ENCODE measurements around the gene CRYGN. TPM values are rescaled to one million over a fixed set of nuclear protein-coding genes. Genes with fewer than 3 reads are reported as not detected.

CRYGN gene
- 1 to 10 TPM in 2 of 4 donors, under 1 TPM in 1, not detected in 1; 0.73 to 2.9 (median 2.4) TPM for total RNA-seq

GRCh38 chr7:151439855-151440798 is at the start of gene CRYGN:
CRYGN (minus strand) TSS chr7:151440141; CDS start chr7:151439917, 224 bp downstream.
- intact Hi-C loops (cut with DNase I; ENCODE audit: low total_unique reads) = no loop called here
- no peaks in the 10 kb centered on the region for H3K27me3 ChIP-seq
- peak in 1 of 2 donors; percentile 19 for DNase-seq
- peak within 1 kb of the TSS in 1 of 2 donors; percentile 12 for H3K4me3 ChIP-seq
- TF ChIP-seq CTCF (IDR thresholded peaks at IDR 0.05) (no peak), POLR2A (IDR thresholded peaks at IDR 0.05) (no peak)
- H3K4me1 ChIP-seq = peaks cover 11 to 18% of the 10 kb centered on the region in 2 donors
- no peaks in the 10 kb centered on the region for H3K9me3 ChIP-seq
- no peaks in the 10 kb centered on the region for H3K36me3 ChIP-seq
- H3K27ac ChIP-seq = peak within 1 kb of the TSS; percentile 91

GRCh38 chr7:151489498-151489897 is 49.6 kb upstream of the CRYGN start:
- DNase-seq = no peak
- H3K4me3 ChIP-seq = no peak overlapping the region
- intact Hi-C loops (cut with DNase I; ENCODE audit: low total_unique reads) = no loop called here
- H3K27me3 ChIP-seq = no peaks in the 10 kb centered on the region
- H3K27ac ChIP-seq = peak overlapping the region in 1 of 2 donors; percentile 66
- peaks cover 0 to 3% of the 10 kb centered on the region in 2 donors for H3K4me1 ChIP-seq
- no peaks in the 10 kb centered on the region for H3K36me3 ChIP-seq
- H3K9me3 ChIP-seq = no peaks in the 10 kb centered on the region
- TF ChIP-seq POLR2A (IDR thresholded peaks at IDR 0.05) = no peak
- no peak for TF ChIP-seq CTCF (IDR thresholded peaks at IDR 0.05)

- Histone ChIP-seq H3K4me1 (peaks cover 0 to 3% of the 10 kb centered on the region in 2 donors), H3K27me3 (no peaks in the 10 kb centered on the region), H3K9me3 (no peaks in the 10 kb centered on the region), H3K27ac (no peak overlapping the region), H3K36me3 (no peaks in the 10 kb centered on the region), H3K4me3 (no peak overlapping the region)
- DNase-seq = no peak
- intact Hi-C loops (cut with DNase I; ENCODE audit: low total_unique reads) = no loop called here
- no peak for TF ChIP-seq CTCF (IDR thresholded peaks at IDR 0.05)
- no peak for TF ChIP-seq POLR2A (IDR thresholded peaks at IDR 0.05)
Measured at GRCh38 chr7:151488096-151488495, 48.2 kb upstream of the CRYGN start.

- no peak for DNase-seq
- TF ChIP-seq CTCF (IDR thresholded peaks at IDR 0.05) (no peak), POLR2A (IDR thresholded peaks at IDR 0.05) (no peak)
- H3K27ac ChIP-seq = no peak overlapping the region
- no peak overlapping the region for H3K4me3 ChIP-seq
- intact Hi-C loops (cut with DNase I; ENCODE audit: low total_unique reads) = no loop called here
- no peaks in the 10 kb centered on the region for H3K9me3 ChIP-seq
- H3K36me3 ChIP-seq = no peaks in the 10 kb centered on the region
- no peaks in the 10 kb centered on the region for H3K27me3 ChIP-seq
- H3K4me1 ChIP-seq = peaks cover 0 to 3% of the 10 kb centered on the region in 2 donors
Measured at GRCh38 chr7:151487228-151487627, 47.3 kb upstream of the CRYGN start.

- TF ChIP-seq CTCF (IDR thresholded peaks at IDR 0.05) = no peak
- TF ChIP-seq POLR2A (IDR thresholded peaks at IDR 0.05) = no peak
- Histone ChIP-seq H3K9me3 (no peaks in the 10 kb centered on the region), H3K36me3 (no peaks in the 10 kb centered on the region), H3K27me3 (no peaks in the 10 kb centered on the region), H3K4me3 (no peak overlapping the region), H3K27ac (peak overlapping the region in 1 of 2 donors; percentile 61), H3K4me1 (no peaks in the 10 kb centered on the region)
- intact Hi-C loops (cut with DNase I; ENCODE audit: low total_unique reads) = no loop called here
- DNase-seq = no peak
Measured at GRCh38 chr7:151486074-151486473, 46.1 kb upstream of the CRYGN start.

Data from uterus (tissue), 4 donors.